B cell (primary cell): ENCODE data around the gene B4GALT4.

Experiments used
- CTCF ChIP-seq: fragments of 200-600 bp; IDR thresholded peaks from one replicate; pipeline ENCODE4 v1.8.0; 2022; ENCODE audit warnings: antibody characterized with exemption, mild to moderate bottlenecking
- EZH2 ChIP-seq: IDR thresholded peaks from 2 replicates; pipeline ENCODE4 v1.6.1; 2012; ENCODE audit warnings: borderline replicate concordance, low read depth, mild to moderate bottlenecking, moderate library complexity, low read length; ENCODE audit not compliant: insufficient read depth, poor library complexity, severe bottlenecking

- TF ChIP-seq CTCF = no peak
- TF ChIP-seq EZH2 = no peak
Observed at GRCh38 chr3:119236756-119237155, 3.9 kb downstream of the B4GALT4 start.
